Mesothelial cell of epicardium (in vitro differentiated cells): ENCODE measurements around the gene OR5C1. TPM values are rescaled to one million over a fixed set of nuclear protein-coding genes. Genes with fewer than 3 reads are reported as not detected.

Source experiments
- DNase-seq, 2 experiments: peaks; one replicate each; pipeline ENCODE4 v3.0.0; 2021; ENCODE audit warnings: low spot score in 2 of 2; ENCODE audit not compliant: unreplicated experiment in 2 of 2
- H3K27ac Mint-ChIP-seq: 2 replicates; pipeline ENCODE4 v1.8.0; 2021; ENCODE audit warnings: mixed read lengths
- H3K27me3 Mint-ChIP-seq: 2 replicates; pipeline ENCODE4 v1.8.0; 2021; ENCODE audit warnings: low read depth, mixed read lengths
- H3K36me3 Mint-ChIP-seq: 2 replicates; pipeline ENCODE4 v1.8.0; 2021; ENCODE audit warnings: mixed read lengths
- H3K4me1 Mint-ChIP-seq: 2 replicates; pipeline ENCODE4 v1.8.0; 2021; ENCODE audit warnings: mixed read lengths
- H3K4me3 Mint-ChIP-seq: 2 replicates; pipeline ENCODE4 v1.8.0; 2021; ENCODE audit warnings: mild to moderate bottlenecking, moderate library complexity, mixed read lengths
- H3K9me3 Mint-ChIP-seq: 2 replicates; pipeline ENCODE4 v1.8.0; 2021; ENCODE audit warnings: mixed read lengths
- CTCF ChIP-seq: fragments of 200-600 bp; sonication (generic); IDR thresholded peaks from one replicate; pipeline ENCODE4 v1.5.0; 2021; ENCODE audit warnings: antibody characterized with exemption; ENCODE audit not compliant: unreplicated experiment
- total RNA-seq: library from RNA; stranded (reverse); gene quantifications from 3 replicates; pipeline ENCODE4 v1.2.1, GENCODE V29; 2021

OR5C1 gene
- total RNA-seq, 1 donor from 2014 or later = not detected

- Mint-ChIP-seq H3K27me3 (no peaks in the 10 kb centered on the region), H3K27ac (no peak overlapping the region), H3K9me3 (peaks cover 31% of the 10 kb centered on the region), H3K4me1 (no peaks in the 10 kb centered on the region), H3K36me3 (no peaks in the 10 kb centered on the region), H3K4me3 (no peak overlapping the region)
- no peak for TF ChIP-seq CTCF
- DNase-seq = no peak
Measured at GRCh38 chr9:122779181-122779580, 9.6 kb upstream of the OR5C1 start.

GRCh38 chr9:122780026-122780425, 8.7 kb upstream of the OR5C1 start:
- Mint-ChIP-seq H3K4me1 (no peaks in the 10 kb centered on the region), H3K27ac (no peak overlapping the region), H3K4me3 (no peak overlapping the region), H3K36me3 (no peaks in the 10 kb centered on the region), H3K9me3 (peaks cover 23% of the 10 kb centered on the region), H3K27me3 (no peaks in the 10 kb centered on the region)
- TF ChIP-seq CTCF = no peak
- no peak for DNase-seq

GRCh38 chr9:122781671-122782070, 7.1 kb upstream of the OR5C1 start:
- no peak overlapping the region for H3K4me3 Mint-ChIP-seq

GRCh38 chr9:122785269-122785668, 3.5 kb upstream of the OR5C1 start:
- Mint-ChIP-seq H3K4me1 (no peaks in the 10 kb centered on the region), H3K27ac (no peak overlapping the region), H3K9me3 (peaks cover 36% of the 10 kb centered on the region), H3K4me3 (no peak overlapping the region), H3K36me3 (peaks cover 2% of the 10 kb centered on the region), H3K27me3 (no peaks in the 10 kb centered on the region)
- TF ChIP-seq CTCF = no peak
- no peak for DNase-seq

More at GRCh38 chr9:122781671-122782070, 7.1 kb upstream of the OR5C1 start:
- no peaks in the 10 kb centered on the region for H3K36me3 Mint-ChIP-seq
- no peak for DNase-seq
- H3K9me3 Mint-ChIP-seq = peaks cover 19% of the 10 kb centered on the region
- no peaks in the 10 kb centered on the region for H3K4me1 Mint-ChIP-seq
- H3K27ac Mint-ChIP-seq = no peak overlapping the region
- TF ChIP-seq CTCF = no peak
- no peaks in the 10 kb centered on the region for H3K27me3 Mint-ChIP-seq

GRCh38 chr9:122786338-122786737, 2.4 kb upstream of the OR5C1 start:
- peaks cover 39% of the 10 kb centered on the region for H3K9me3 Mint-ChIP-seq
- no peaks in the 10 kb centered on the region for H3K4me1 Mint-ChIP-seq
- no peak for TF ChIP-seq CTCF
- H3K27ac Mint-ChIP-seq = no peak overlapping the region
- no peaks in the 10 kb centered on the region for H3K27me3 Mint-ChIP-seq
- no peak overlapping the region for H3K4me3 Mint-ChIP-seq
- DNase-seq = no peak
- peaks cover 2% of the 10 kb centered on the region for H3K36me3 Mint-ChIP-seq
